ENCODE results near the gene DDX3X. TPM values are rescaled to one million over a fixed set of nuclear protein-coding genes. Genes with fewer than 3 reads are reported as not detected.
A peak's percentile ranks its signal among the peaks of the same experiment; 100 is the strongest.
"Not testable (repeated sequence)": the region's sequence is repeated elsewhere in the genome, so short reads cannot be mapped to it uniquely, and the experiment has no call there.

DDX3X gene
- total RNA-seq = 100 to 1,000 TPM; 161 to 383 (median 228) TPM

DNA sequence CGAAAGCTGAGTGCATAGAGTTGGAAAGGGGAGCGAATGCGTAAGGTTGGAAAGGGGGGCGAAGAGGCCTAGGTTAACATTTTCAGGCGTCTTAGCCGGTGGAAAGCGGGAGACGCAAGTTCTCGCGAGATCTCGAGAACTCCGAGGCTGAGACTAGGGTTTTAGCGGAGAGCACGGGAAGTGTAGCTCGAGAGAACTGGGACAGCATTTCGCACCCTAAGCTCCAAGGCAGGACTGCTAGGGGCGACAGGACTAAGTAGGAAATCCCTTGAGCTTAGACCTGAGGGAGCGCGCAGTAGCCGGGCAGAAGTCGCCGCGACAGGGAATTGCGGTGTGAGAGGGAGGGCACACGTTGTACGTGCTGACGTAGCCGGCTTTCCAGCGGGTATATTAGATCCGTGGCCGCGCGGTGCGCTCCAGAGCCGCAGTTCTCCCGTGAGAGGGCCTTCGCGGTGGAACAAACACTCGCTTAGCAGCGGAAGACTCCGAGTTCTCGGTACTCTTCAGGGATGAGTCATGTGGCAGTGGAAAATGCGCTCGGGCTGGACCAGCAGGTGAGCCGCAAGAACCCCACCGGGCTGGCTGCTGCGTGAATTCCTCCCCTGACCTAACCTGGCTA is at the start of gene DDX3X:
Gene DDX3X (plus strand): TSS at position 419 of the 619 bp plus-strand sequence. CDS start 91 bp downstream, at position 510.
- Histone ChIP-seq H3K4me1 (peaks cover 25% of the 10 kb centered on the region), H3K9me3 (no peaks in the 10 kb centered on the region), H3K27me3 (no peaks in the 10 kb centered on the region), H3K27ac (peak within 1 kb of the TSS; percentile 100), H3K4me3 (peak within 1 kb of the TSS; percentile 74), H3K36me3 (no peaks in the 10 kb centered on the region)
- TF ChIP-seq, protein P1, sequence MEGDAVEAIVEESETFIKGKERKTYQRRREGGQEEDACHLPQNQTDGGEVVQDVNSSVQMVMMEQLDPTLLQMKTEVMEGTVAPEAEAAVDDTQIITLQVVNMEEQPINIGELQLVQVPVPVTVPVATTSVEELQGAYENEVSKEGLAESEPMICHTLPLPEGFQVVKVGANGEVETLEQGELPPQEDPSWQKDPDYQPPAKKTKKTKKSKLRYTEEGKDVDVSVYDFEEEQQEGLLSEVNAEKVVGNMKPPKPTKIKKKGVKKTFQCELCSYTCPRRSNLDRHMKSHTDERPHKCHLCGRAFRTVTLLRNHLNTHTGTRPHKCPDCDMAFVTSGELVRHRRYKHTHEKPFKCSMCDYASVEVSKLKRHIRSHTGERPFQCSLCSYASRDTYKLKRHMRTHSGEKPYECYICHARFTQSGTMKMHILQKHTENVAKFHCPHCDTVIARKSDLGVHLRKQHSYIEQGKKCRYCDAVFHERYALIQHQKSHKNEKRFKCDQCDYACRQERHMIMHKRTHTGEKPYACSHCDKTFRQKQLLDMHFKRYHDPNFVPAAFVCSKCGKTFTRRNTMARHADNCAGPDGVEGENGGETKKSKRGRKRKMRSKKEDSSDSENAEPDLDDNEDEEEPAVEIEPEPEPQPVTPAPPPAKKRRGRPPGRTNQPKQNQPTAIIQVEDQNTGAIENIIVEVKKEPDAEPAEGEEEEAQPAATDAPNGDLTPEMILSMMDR (IDR thresholded peaks at IDR 0.05) = peak in 1 of 2 donors; percentile 26
- TF ChIP-seq POLR2AphosphoS5 (IDR thresholded peaks at IDR 0.05) = peak; percentile 98 to 99 (median 99)
- TF ChIP-seq POLR2A (IDR thresholded peaks at IDR 0.05) = peak; percentile 98 to 99
- TF ChIP-seq EP300 (IDR thresholded peaks at IDR 0.05) = no peak
- peak; percentile 86 to 94 for DNase-seq (ENCODE audit: low spot score in 2 of 2)
- WGBS = 1% methylated on average over 36 of the region's 47 CpGs

DNA sequence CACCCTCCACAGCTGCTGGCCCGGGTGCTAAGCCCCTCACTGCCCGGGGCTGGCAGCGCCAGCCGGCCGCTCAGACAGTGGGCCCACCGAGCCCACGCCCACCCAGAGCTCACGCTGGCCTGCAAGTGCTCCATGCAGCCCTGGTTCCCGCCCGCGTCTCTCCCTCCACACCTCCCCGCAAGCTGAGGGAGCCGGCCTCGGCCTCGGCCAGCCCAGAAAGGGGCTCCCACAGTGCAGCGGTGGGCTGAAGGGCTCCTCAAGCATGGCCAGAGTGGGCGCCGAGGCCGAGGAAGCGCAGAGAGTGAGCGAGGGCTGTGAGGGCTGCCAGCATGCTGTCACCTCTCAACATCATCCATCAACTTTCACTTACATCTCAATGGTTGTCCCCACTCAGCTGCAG is 48.0 kb upstream of the DDX3X start:
- H3K36me3 ChIP-seq; H3K4me3 ChIP-seq; H3K27me3 ChIP-seq; H3K9me3 ChIP-seq; H3K4me1 ChIP-seq; DNase-seq (ENCODE audit: low spot score in 2 of 2); H3K27ac ChIP-seq: not testable (repeated sequence)
- WGBS = 94% methylated on average over 11 of the region's 21 CpGs

DNA sequence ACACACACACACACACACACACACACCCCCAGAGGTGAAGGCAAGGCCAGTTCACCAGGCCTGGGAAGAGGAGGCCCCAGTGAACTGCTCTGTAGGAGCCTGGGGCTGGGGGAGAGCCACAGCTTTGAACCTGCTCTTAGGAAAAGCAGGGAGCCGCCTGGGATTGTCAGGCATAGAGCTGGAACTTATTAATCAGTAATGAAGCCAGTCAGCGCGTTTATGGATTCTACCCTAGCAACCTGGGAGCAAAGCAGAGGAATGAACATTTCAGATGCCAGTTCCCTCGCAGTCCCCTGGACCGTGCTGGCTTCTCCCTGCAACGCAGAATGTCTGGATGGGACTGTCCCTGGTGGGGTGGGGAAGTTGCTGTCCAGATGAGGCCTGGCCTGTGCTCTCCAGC is 45.3 kb upstream of the DDX3X start:
- WGBS = 89% methylated on average over 5 of the region's 6 CpGs
- H3K27ac ChIP-seq = no peak overlapping the region

DNA sequence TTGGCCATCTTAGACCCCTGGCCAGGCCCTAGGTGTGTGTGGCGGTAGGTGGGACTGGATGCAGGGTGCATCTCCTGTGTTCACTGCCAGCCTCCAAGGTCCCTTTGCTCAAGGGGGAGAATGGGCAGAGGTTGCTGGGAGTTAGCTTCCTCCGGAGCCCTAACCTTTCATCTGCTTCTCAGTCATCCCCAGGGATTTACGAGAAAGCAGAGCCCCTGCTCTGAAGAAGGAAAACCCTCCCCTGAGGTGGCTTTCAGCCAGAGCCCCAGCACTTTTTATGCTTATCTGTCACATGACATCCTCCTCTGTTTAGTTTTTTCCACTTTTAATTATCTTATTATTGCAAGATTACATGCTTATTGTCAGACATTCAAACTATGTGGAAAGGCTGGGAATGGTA is 44.9 kb upstream of the DDX3X start:
- Histone ChIP-seq H3K4me1 (no peaks in the 10 kb centered on the region), H3K27ac (no peak overlapping the region)
- WGBS = 78% methylated on average over 2 of the region's 3 CpGs

More for the DNA sequence above, 45.3 kb upstream of the DDX3X start:
- H3K4me1 ChIP-seq = no peaks in the 10 kb centered on the region
- no peaks in the 10 kb centered on the region for H3K36me3 ChIP-seq
- no peak for TF ChIP-seq POLR2A (IDR thresholded peaks at IDR 0.05)
- TF ChIP-seq, protein P1 (IDR thresholded peaks at IDR 0.05) = no peak
- no peak for TF ChIP-seq EP300 (IDR thresholded peaks at IDR 0.05)
- TF ChIP-seq POLR2AphosphoS5 (IDR thresholded peaks at IDR 0.05) = no peak
- DNase-seq (ENCODE audit: low spot score in 2 of 2) = no peak
- H3K4me3 ChIP-seq = no peak overlapping the region
- H3K27me3 ChIP-seq = no peaks in the 10 kb centered on the region
- no peaks in the 10 kb centered on the region for H3K9me3 ChIP-seq

DNA sequence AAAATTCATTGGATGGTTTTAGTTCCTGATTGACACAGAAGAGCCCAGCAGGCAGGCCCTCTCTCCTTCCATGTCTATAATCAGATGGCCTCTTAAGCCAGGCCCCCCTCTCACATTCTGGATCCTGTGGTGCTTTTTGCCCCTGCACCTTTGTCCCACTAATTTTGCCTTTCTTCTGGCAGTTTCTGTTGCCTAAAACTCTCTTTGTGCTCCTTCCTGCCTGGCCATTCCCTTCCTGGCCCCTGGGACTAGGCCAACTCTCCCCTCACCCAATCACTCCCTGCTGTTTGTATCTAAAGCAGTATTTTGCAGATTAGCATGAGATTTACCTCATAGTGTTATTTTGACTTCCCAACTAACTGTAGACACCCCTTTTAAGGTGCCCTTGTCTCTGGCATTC is 42.7 kb upstream of the DDX3X start:
- DNase-seq (ENCODE audit: low spot score in 2 of 2) = no peak
- no peaks in the 10 kb centered on the region for H3K9me3 ChIP-seq

More for the DNA sequence above, 44.9 kb upstream of the DDX3X start:
- Histone ChIP-seq H3K9me3 (no peaks in the 10 kb centered on the region), H3K36me3 (no peaks in the 10 kb centered on the region), H3K4me3 (no peak overlapping the region), H3K27me3 (no peaks in the 10 kb centered on the region)
- no peak for DNase-seq (ENCODE audit: low spot score in 2 of 2)
- TF ChIP-seq EP300 (IDR thresholded peaks at IDR 0.05) (no peak), POLR2AphosphoS5 (IDR thresholded peaks at IDR 0.05) (no peak), POLR2A (IDR thresholded peaks at IDR 0.05) (no peak)
- TF ChIP-seq, protein P1 (IDR thresholded peaks at IDR 0.05) = no peak

More for the DNA sequence above, 42.7 kb upstream of the DDX3X start:
- H3K4me1 ChIP-seq = no peaks in the 10 kb centered on the region
- TF ChIP-seq EP300 (IDR thresholded peaks at IDR 0.05) (no peak), POLR2A (IDR thresholded peaks at IDR 0.05) (no peak), POLR2AphosphoS5 (IDR thresholded peaks at IDR 0.05) (no peak)
- TF ChIP-seq, protein P1 (IDR thresholded peaks at IDR 0.05) = no peak
- H3K27ac ChIP-seq = no peak overlapping the region
- no peaks in the 10 kb centered on the region for H3K36me3 ChIP-seq
- no peaks in the 10 kb centered on the region for H3K27me3 ChIP-seq
- H3K4me3 ChIP-seq = no peak overlapping the region

Data from suprapubic skin (tissue), 4 donors.